Hematopoietic multipotent progenitor cell treated with erythropoietin and hydrocortisone succinate and interleukin-3 and kit ligand, for 17 days (in vitro differentiated cells): ENCODE results near the gene RAET1L.
"Not testable (repeated sequence)": the region's sequence is repeated elsewhere in the genome, so short reads cannot be mapped to it uniquely, and the experiment has no call there.

Experiments
- DNase-seq: peaks from one replicate; pipeline ENCODE4 v3.0.0-alpha.2; 2015; ENCODE audit warnings: low spot score

RAET1L gene

GRCh38 chr6:150016324-150017185 lies 8.8 kb downstream of the RAET1L start:
- DNase-seq, result peak; percentile 80

- not testable (repeated sequence) for DNase-seq
Observed at GRCh38 chr6:150015281-150016001, 9.9 kb downstream of the RAET1L start.

GRCh38 chr6:150014623-150015280 lies 10.6 kb downstream of the RAET1L start:
- not testable (repeated sequence) for DNase-seq

- not testable (repeated sequence) for DNase-seq
Observed at GRCh38 chr6:150013785-150014622, 11.3 kb downstream of the RAET1L start.

- DNase-seq, result not testable (repeated sequence)
Observed at GRCh38 chr6:150012846-150013784, 12.2 kb downstream of the RAET1L start.

- no peak for DNase-seq
Observed at GRCh38 chr6:150008588-150008987, 16.7 kb downstream of the RAET1L start.

GRCh38 chr6:150006961-150007464 lies 18.3 kb downstream of the RAET1L start:
- peak; percentile 31 for DNase-seq

- no peak for DNase-seq
Observed at GRCh38 chr6:150005761-150006651, 19.3 kb downstream of the RAET1L start.

- DNase-seq, result peak; percentile 92
Observed at GRCh38 chr6:150004783-150005717, 20.3 kb downstream of the RAET1L start.

GRCh38 chr6:150004101-150004782 lies 21.1 kb downstream of the RAET1L start:
- no peak for DNase-seq

GRCh38 chr6:150003599-150003998 lies 21.7 kb downstream of the RAET1L start:
- DNase-seq, result not testable (repeated sequence)

GRCh38 chr6:150002710-150003109 lies 22.6 kb downstream of the RAET1L start:
- DNase-seq, result no peak

- no peak for DNase-seq
Observed at GRCh38 chr6:150001295-150002008, 23.9 kb downstream of the RAET1L start.

- no peak for DNase-seq
Observed at GRCh38 chr6:149999636-150000035, 25.7 kb downstream of the RAET1L start.

GRCh38 chr6:149995971-149996370 lies 29.4 kb downstream of the RAET1L start:
- DNase-seq, result no peak

- no peak for DNase-seq
Observed at GRCh38 chr6:149995235-149995750, 30.0 kb downstream of the RAET1L start.

GRCh38 chr6:149991838-149992237 lies 33.5 kb downstream of the RAET1L start:
- DNase-seq, result no peak
